Esophagus squamous epithelium (tissue), 4 donors: ENCODE measurements around the gene ELOVL2.

Experiments used
- POLR2A ChIP-seq, 4 donors: fragments of 450-650 bp; IDR thresholded peaks; one replicate each; pipeline ENCODE4 v1.6.1; 2017; ENCODE audit warnings: antibody characterized with exemption in 4 of 4, mild to moderate bottlenecking in 4 of 4, moderate library complexity in 3 of 4
- TF ChIP-seq, protein P1 (sequence below), 6 experiments: fragments of 450-650 bp in 4 of 6; fragments of 200-600 bp in 2 of 6; sonication (generic) in 2 of 6; IDR thresholded peaks; one replicate each; pipeline ENCODE4 v1.5.1; 2016 to 2019; ENCODE audit warnings: antibody characterized with exemption in 6 of 6, mild to moderate bottlenecking in 4 of 6, moderate library complexity in 4 of 6

- TF ChIP-seq, protein P1, sequence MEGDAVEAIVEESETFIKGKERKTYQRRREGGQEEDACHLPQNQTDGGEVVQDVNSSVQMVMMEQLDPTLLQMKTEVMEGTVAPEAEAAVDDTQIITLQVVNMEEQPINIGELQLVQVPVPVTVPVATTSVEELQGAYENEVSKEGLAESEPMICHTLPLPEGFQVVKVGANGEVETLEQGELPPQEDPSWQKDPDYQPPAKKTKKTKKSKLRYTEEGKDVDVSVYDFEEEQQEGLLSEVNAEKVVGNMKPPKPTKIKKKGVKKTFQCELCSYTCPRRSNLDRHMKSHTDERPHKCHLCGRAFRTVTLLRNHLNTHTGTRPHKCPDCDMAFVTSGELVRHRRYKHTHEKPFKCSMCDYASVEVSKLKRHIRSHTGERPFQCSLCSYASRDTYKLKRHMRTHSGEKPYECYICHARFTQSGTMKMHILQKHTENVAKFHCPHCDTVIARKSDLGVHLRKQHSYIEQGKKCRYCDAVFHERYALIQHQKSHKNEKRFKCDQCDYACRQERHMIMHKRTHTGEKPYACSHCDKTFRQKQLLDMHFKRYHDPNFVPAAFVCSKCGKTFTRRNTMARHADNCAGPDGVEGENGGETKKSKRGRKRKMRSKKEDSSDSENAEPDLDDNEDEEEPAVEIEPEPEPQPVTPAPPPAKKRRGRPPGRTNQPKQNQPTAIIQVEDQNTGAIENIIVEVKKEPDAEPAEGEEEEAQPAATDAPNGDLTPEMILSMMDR (IDR thresholded peaks at IDR 0.05): no peak
- no peak for TF ChIP-seq POLR2A (IDR thresholded peaks at IDR 0.05)
These were observed 36.1 kb downstream of the ELOVL2 start for GRCh38 chr6:11007715-11008608.
